HK-2 (cell line): ENCODE results near the gene PURA.

Experiments used
- DNase-seq: peaks from one replicate; pipeline ENCODE4 v3.0.0-alpha.2; 2018; ENCODE audit not compliant: unreplicated experiment

Gene PURA

GRCh38 chr5:140159014-140159927 lies 45.4 kb downstream of the PURA start:
- DNase-seq = no peak

DNA sequence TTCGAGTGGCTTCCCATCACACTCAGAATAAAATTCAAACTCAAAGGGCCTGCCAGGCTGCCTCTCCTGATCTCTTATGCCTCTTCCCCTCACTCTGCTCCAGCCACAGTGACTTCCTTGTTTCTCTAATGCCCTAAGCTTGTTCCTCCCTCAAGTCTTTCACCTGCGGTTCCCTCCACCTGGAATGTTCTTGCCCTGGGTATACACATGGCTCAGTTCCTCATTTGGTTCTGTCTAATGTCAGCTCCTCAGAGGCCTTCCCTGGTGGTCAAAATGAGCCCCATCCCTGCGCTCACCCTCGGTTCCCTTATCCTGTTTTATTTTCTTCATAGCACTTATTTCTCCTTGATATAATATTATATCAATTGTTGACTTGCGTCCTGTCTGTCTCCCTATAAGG lies 48.4 kb downstream of the PURA start:
- DNase-seq = no peak

GRCh38 chr5:140162781-140163180 lies 48.9 kb downstream of the PURA start:
- no peak for DNase-seq

DNA sequence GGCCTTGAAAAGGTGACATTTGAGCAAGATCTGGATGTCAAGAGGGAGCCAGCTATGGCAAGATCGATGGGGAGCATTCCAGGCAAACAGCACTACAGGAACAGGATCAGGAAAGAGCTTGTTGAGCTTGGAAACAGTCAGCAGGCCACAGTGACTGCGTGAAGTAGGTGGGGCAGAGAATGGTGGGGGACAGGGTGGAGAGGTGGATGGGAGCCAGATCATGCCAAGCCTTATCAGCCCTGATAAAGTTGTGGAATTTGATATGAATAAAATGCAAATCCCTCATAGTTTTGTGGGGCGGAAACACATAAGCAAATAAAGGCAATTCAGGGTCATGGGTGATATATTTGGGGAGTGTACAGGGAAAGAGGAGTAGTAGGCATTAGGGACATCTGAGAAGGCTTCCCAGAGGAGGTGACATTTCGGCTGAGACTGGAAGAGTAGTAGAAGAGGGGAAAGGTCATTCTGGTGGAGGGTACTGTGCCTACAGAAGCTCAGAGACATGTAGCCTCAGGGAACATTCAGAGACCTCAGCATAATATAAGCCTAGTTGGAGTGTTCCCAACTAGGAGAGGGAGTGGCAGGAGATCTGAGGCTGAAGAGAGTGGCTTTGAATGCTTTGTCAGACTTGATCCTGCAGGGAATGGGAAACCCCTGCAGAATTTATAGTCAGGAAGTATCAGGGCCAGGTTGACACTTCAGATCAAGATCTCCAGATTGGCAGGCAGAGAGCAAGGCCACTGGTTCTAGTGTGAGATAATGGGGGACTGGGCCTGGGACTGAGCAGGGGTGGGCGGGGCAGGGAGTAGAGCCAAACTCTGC lies 51.4 kb downstream of the PURA start:
- no peak for DNase-seq

DNA sequence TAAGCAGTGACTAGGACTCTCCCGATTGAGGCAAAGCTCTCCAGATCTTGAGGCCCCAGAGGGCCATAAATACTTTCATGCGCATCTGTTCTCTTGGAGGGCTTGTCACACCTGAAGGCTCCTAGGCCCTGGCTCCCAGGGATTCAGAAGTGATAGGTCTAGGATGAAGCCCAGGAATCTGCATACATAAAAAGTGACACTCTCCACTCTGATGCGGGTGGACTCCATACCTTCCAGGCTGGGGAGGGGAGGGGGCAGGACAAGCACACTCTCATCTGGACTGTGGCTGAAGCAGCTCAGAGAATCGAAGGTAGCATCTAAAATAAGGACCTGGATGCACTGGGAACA lies 52.0 kb downstream of the PURA start:
- no peak for DNase-seq

- DNase-seq = no peak
These were observed 53.0 kb downstream of the PURA start for GRCh38 chr5:140166911-140167310.

GRCh38 chr5:140168371-140168770 lies 54.5 kb downstream of the PURA start:
- DNase-seq = no peak

DNA sequence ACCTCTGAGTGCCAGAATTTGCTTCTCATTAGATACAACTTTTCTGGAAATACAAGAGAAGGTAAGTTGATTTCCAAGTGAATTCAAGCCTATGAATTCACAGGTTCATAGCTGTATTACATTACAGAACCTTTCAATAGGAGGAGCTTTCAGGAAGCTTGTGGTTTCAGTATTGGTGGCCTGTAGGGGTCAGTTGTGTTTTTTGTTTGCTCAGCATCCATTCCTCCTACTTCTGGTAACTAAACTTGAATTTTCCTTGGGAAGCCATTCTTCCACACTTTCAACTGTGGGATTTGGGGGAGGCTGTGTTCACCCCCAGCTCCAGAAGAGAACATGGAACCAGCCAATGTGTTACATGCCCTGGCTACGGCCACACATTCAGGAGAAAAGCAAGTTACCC lies 55.5 kb downstream of the PURA start:
- no peak for DNase-seq

DNA sequence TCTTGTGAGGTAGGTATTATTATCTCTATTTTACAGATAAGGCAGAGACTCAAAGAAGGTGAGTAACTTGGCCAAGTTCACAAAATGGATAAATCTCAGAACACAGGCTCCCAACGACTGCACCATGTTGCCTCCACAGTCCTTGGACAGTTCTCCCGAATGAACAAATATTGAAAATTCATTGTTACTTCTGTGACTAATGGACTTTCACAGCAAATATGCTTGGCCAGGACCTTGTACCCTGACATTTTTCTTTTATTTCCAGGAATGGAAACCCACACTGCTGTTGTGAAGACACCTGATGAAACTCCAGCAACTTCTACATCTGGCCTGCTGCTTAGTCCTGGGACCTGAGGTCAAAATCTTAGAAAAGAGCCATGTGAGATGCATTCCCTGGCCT lies 58.6 kb downstream of the PURA start:
- no peak for DNase-seq

GRCh38 chr5:140174014-140174413 lies 60.1 kb downstream of the PURA start:
- DNase-seq = no peak

GRCh38 chr5:140174465-140175366 lies 60.8 kb downstream of the PURA start, which contains the start of gene CYSTM1:
Gene CYSTM1, plus strand, starts transcription at chr5:140175188. Its CDS starts 19,278 bp downstream, at chr5:140194466.
- peak; percentile 87 for DNase-seq
